Measurements from ENCODE around the gene KAT2B.
A peak's percentile ranks its signal among the peaks of the same experiment; 100 is the strongest.

The KAT2B gene

DNA sequence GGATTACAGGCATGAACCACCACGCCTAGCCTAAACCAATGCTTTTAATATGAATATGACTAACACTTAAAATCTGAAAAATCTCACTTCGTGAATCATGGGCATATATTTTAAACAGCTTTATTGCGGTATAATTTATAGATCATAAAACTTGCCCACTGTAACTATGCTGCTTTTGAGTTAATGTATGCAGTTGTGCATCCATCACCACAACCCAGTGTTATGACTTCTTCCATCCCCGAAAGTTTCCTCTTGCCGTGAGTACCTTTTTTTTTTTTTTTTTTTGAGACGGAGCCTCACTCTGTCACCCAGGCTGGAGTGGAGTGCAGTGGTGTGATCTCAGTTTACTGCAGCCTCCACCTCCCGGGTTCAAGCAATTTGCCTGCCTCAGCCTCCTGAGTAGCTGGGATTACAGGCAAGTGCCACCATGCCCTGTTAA lies 7.1 kb downstream of the KAT2B start:
- peaks cover 73% of the 10 kb centered on the region; the same call in 1 of the 2 replicates for H3K79me2 ChIP-seq (ENCODE audit: insufficient read depth, low read depth)
- TF ChIP-seq, protein P1, sequence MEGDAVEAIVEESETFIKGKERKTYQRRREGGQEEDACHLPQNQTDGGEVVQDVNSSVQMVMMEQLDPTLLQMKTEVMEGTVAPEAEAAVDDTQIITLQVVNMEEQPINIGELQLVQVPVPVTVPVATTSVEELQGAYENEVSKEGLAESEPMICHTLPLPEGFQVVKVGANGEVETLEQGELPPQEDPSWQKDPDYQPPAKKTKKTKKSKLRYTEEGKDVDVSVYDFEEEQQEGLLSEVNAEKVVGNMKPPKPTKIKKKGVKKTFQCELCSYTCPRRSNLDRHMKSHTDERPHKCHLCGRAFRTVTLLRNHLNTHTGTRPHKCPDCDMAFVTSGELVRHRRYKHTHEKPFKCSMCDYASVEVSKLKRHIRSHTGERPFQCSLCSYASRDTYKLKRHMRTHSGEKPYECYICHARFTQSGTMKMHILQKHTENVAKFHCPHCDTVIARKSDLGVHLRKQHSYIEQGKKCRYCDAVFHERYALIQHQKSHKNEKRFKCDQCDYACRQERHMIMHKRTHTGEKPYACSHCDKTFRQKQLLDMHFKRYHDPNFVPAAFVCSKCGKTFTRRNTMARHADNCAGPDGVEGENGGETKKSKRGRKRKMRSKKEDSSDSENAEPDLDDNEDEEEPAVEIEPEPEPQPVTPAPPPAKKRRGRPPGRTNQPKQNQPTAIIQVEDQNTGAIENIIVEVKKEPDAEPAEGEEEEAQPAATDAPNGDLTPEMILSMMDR (conservative IDR thresholded peaks at IDR 0.05; ENCODE audit: low read depth, low read length), result no peak
- H2AFZ ChIP-seq (ENCODE audit: low read depth), result no peak overlapping the region
- no peaks in the 10 kb centered on the region for H3K36me3 ChIP-seq (ENCODE audit: insufficient read depth)
- H3K9ac ChIP-seq, result no peak overlapping the region
- peaks cover 74% of the 10 kb centered on the region for H3K4me1 ChIP-seq (ENCODE audit: low read depth, poor library complexity, severe bottlenecking)
- H3K27me3 ChIP-seq (ENCODE audit: insufficient read depth, low read depth), result no peaks in the 10 kb centered on the region
- H3K27ac ChIP-seq, result peak overlapping the region; percentile 80; the same call in 1 of the 2 replicates
- H3K4me2 ChIP-seq, result peak overlapping the region; percentile 57; the same call in 1 of the 2 replicates
- no peak overlapping the region for H3K4me3 ChIP-seq (IDR thresholded peaks at IDR 0.05; ENCODE audit: insufficient read depth, low read depth, low read length)
- no peaks in the 10 kb centered on the region for H4K20me1 ChIP-seq (ENCODE audit: insufficient read depth)

- Histone ChIP-seq H3K9ac (peak overlapping the region; percentile 46; the same call in 1 of the 2 replicates), H3K27me3 (ENCODE audit: insufficient read depth, low read depth) (no peaks in the 10 kb centered on the region), H3K36me3 (ENCODE audit: insufficient read depth) (no peaks in the 10 kb centered on the region), H2AFZ (ENCODE audit: low read depth) (no peak overlapping the region), H3K4me3 (IDR thresholded peaks at IDR 0.05; ENCODE audit: insufficient read depth, low read depth, low read length) (no peak overlapping the region), H3K4me2 (peak overlapping the region; percentile 57), H3K27ac (peak overlapping the region; percentile 80), H4K20me1 (ENCODE audit: insufficient read depth) (no peaks in the 10 kb centered on the region), H3K4me1 (ENCODE audit: low read depth, poor library complexity, severe bottlenecking) (peaks cover 74% of the 10 kb centered on the region), H3K79me2 (ENCODE audit: insufficient read depth, low read depth) (peaks cover 72% of the 10 kb centered on the region; the same call in 1 of the 2 replicates)
- TF ChIP-seq, protein P1 (conservative IDR thresholded peaks at IDR 0.05; ENCODE audit: low read depth, low read length), result no peak
Observed at GRCh38 chr3:20047976-20048883, 8.0 kb downstream of the KAT2B start.

GRCh38 chr3:20051123-20051806 lies 11.0 kb downstream of the KAT2B start:
- TF ChIP-seq, protein P1 (conservative IDR thresholded peaks at IDR 0.05; ENCODE audit: low read depth, low read length), result no peak
- H3K4me3 ChIP-seq (IDR thresholded peaks at IDR 0.05; ENCODE audit: insufficient read depth, low read depth, low read length), result no peak overlapping the region
- H3K9ac ChIP-seq, result no peak overlapping the region
- H3K36me3 ChIP-seq (ENCODE audit: insufficient read depth), result no peaks in the 10 kb centered on the region
- no peaks in the 10 kb centered on the region for H3K27me3 ChIP-seq (ENCODE audit: insufficient read depth, low read depth)
- no peaks in the 10 kb centered on the region for H4K20me1 ChIP-seq (ENCODE audit: insufficient read depth)
- H3K27ac ChIP-seq, result no peak overlapping the region
- peaks cover 56% of the 10 kb centered on the region; the same call in 1 of the 2 replicates for H3K79me2 ChIP-seq (ENCODE audit: insufficient read depth, low read depth)
- peaks cover 65% of the 10 kb centered on the region for H3K4me1 ChIP-seq (ENCODE audit: low read depth, poor library complexity, severe bottlenecking)
- H3K4me2 ChIP-seq, result no peak overlapping the region
- H2AFZ ChIP-seq (ENCODE audit: low read depth), result no peak overlapping the region

- no peaks in the 10 kb centered on the region for H3K27me3 ChIP-seq (ENCODE audit: insufficient read depth, low read depth)
- H3K9ac ChIP-seq, result no peak overlapping the region
Observed at GRCh38 chr3:20052851-20053250, 12.6 kb downstream of the KAT2B start.

More at GRCh38 chr3:20052851-20053250, 12.6 kb downstream of the KAT2B start:
- Histone ChIP-seq H3K27ac (peak overlapping the region; percentile 87; the same call in 1 of the 2 replicates), H3K79me2 (ENCODE audit: insufficient read depth, low read depth) (peaks cover 58% of the 10 kb centered on the region; the same call in 1 of the 2 replicates), H3K36me3 (ENCODE audit: insufficient read depth) (no peaks in the 10 kb centered on the region), H3K4me3 (IDR thresholded peaks at IDR 0.05; ENCODE audit: insufficient read depth, low read depth, low read length) (no peak overlapping the region), H2AFZ (ENCODE audit: low read depth) (no peak overlapping the region), H3K4me1 (ENCODE audit: low read depth, poor library complexity, severe bottlenecking) (peaks cover 69% of the 10 kb centered on the region), H4K20me1 (ENCODE audit: insufficient read depth) (no peaks in the 10 kb centered on the region), H3K4me2 (no peak overlapping the region)
- TF ChIP-seq, protein P1 (conservative IDR thresholded peaks at IDR 0.05; ENCODE audit: low read depth, low read length), result no peak
